WTC11 (cell line): Measurements from ENCODE around the gene TNNC2. TPM values are rescaled to one million over a fixed set of nuclear protein-coding genes. Genes with fewer than 3 reads are reported as not detected.

Experiments
- ATAC-seq: fragments of 200-7000 bp; cut with Tn5 transposase; 2 replicates; pipeline ENCODE4 v1.10.0; 2021; ENCODE audit warnings: mild to moderate bottlenecking, moderate library complexity
- CTCF ChIA-PET: fragments of 300-600 bp; sonication (Branson Sonifier 250); formaldehyde crosslinking; loops from one replicate; lab custom pipeline; 2021; ENCODE audit warnings: antibody characterized with exemption; lab: Charles Lee
- POLR2A ChIA-PET: fragments of 350-600 bp; sonication (Branson Sonifier 250); formaldehyde crosslinking; loops from one replicate; lab custom pipeline; 2021; ENCODE audit warnings: antibody characterized with exemption; lab: Charles Lee
- DNase-seq: peaks from one replicate; pipeline ENCODE4 v3.0.0; 2021; ENCODE audit warnings: low spot score
- H3K27ac Mint-ChIP-seq: 2 replicates; pipeline ENCODE4 v1.8.0; 2021; ENCODE audit warnings: mixed read lengths
- H3K27me3 Mint-ChIP-seq: 2 replicates; pipeline ENCODE4 v1.8.0; 2021; ENCODE audit warnings: low read depth, mild to moderate bottlenecking, moderate library complexity, mixed read lengths
- H3K36me3 Mint-ChIP-seq: 2 replicates; pipeline ENCODE4 v1.8.0; 2021; ENCODE audit warnings: mixed read lengths
- H3K4me1 Mint-ChIP-seq: 2 replicates; pipeline ENCODE4 v1.8.0; 2022; ENCODE audit warnings: mixed read lengths
- H3K4me3 Mint-ChIP-seq: 2 replicates; pipeline ENCODE4 v1.8.0; 2021; ENCODE audit warnings: mild to moderate bottlenecking, moderate library complexity, mixed read lengths
- H3K9me3 Mint-ChIP-seq: 2 replicates; pipeline ENCODE4 v1.8.0; 2021; ENCODE audit warnings: mixed read lengths
- AFF4 ChIP-seq: sonication (generic); formaldehyde crosslinking; IDR thresholded peaks from 2 replicates; pipeline ENCODE4 v1.8.1; 2023; ENCODE audit warnings: mild to moderate bottlenecking, missing genetic modification reagents, borderline replicate concordance
- ATF1 ChIP-seq: sonication (generic); formaldehyde crosslinking; IDR thresholded peaks from 2 replicates; pipeline ENCODE4 v1.8.1; 2023; ENCODE audit warnings: mild to moderate bottlenecking, moderate library complexity, missing genetic modification reagents
- E2F1 ChIP-seq: sonication (generic); formaldehyde crosslinking; IDR thresholded peaks from 2 replicates; pipeline ENCODE4 v1.8.0; 2022; ENCODE audit warnings: mild to moderate bottlenecking, missing genetic modification reagents
- E2F5 ChIP-seq: sonication (generic); formaldehyde crosslinking; IDR thresholded peaks from 2 replicates; pipeline ENCODE4 v1.8.1; 2022; ENCODE audit warnings: mild to moderate bottlenecking, moderate library complexity, missing genetic modification reagents
- ESRRA ChIP-seq: sonication (generic); formaldehyde crosslinking; IDR thresholded peaks from 2 replicates; pipeline ENCODE4 v1.8.1; 2022; ENCODE audit warnings: mild to moderate bottlenecking, missing genetic modification reagents, borderline replicate concordance
- KAT7 ChIP-seq: sonication (generic); formaldehyde crosslinking; IDR thresholded peaks from 2 replicates; pipeline ENCODE4 v1.8.1; 2023; ENCODE audit warnings: missing genetic modification reagents, mild to moderate bottlenecking, borderline replicate concordance
- NR1H2 ChIP-seq: sonication (generic); formaldehyde crosslinking; IDR thresholded peaks from 2 replicates; pipeline ENCODE4 v1.9.0; 2021; ENCODE audit warnings: mild to moderate bottlenecking, moderate library complexity, missing genetic modification reagents
- RELA ChIP-seq: sonication (generic); formaldehyde crosslinking; IDR thresholded peaks from 2 replicates; pipeline ENCODE4 v1.8.1; 2022; ENCODE audit warnings: missing genetic modification reagents, mild to moderate bottlenecking, borderline replicate concordance
- TCF7 ChIP-seq: sonication (generic); formaldehyde crosslinking; IDR thresholded peaks from 2 replicates; pipeline ENCODE4 v1.8.0; 2022; ENCODE audit warnings: mild to moderate bottlenecking, low read depth, missing genetic modification reagents, moderate library complexity
- ZNF671 ChIP-seq: fragments of 250-450 bp; sonication (Bioruptor Pico); IDR thresholded peaks from 2 replicates; pipeline ENCODE4 v1.8.0; 2021; ENCODE audit warnings: mild to moderate bottlenecking
- total RNA-seq: library from RNA; stranded (reverse); gene quantifications from 3 replicates; pipeline ENCODE4 v1.2.3, GENCODE V29; 2021
- TF ChIP-seq, protein P1 (sequence below): sonication (generic); formaldehyde crosslinking; conservative IDR thresholded peaks from 2 replicates; pipeline ENCODE4 v1.8.1; 2022; ENCODE audit warnings: mild to moderate bottlenecking, missing genetic modification reagents
- TF ChIP-seq, protein P2 (sequence below): fragments of 250-450 bp; sonication (Bioruptor Pico); IDR thresholded peaks from 2 replicates; pipeline ENCODE4 v1.8.0; 2021; ENCODE audit warnings: mild to moderate bottlenecking
- TF ChIP-seq, protein P3 (sequence below): sonication (generic); formaldehyde crosslinking; IDR thresholded peaks from 2 replicates; pipeline ENCODE4 v1.8.1; 2023; ENCODE audit warnings: mild to moderate bottlenecking, missing genetic modification reagents
- TF ChIP-seq, protein P4 (sequence below): sonication (generic); formaldehyde crosslinking; IDR thresholded peaks from 2 replicates; pipeline ENCODE4 v1.8.1; 2023; ENCODE audit warnings: mild to moderate bottlenecking, moderate library complexity, missing genetic modification reagents
- TF ChIP-seq, protein P5 (sequence below): sonication (generic); formaldehyde crosslinking; conservative IDR thresholded peaks from 2 replicates; pipeline ENCODE4 v1.8.1; 2023; ENCODE audit warnings: mild to moderate bottlenecking, low read depth, missing genetic modification reagents, moderate library complexity

TNNC2 gene
- total RNA-seq, 1 experiment from 2014 or later: 3.0 TPM

- Mint-ChIP-seq H3K27ac (no peak overlapping the region), H3K4me3 (no peak overlapping the region), H3K9me3 (peaks cover 8% of the 10 kb centered on the region), H3K4me1 (no peaks in the 10 kb centered on the region), H3K36me3 (peaks cover 6% of the 10 kb centered on the region), H3K27me3 (no peaks in the 10 kb centered on the region)
- no peak for DNase-seq
- ChIA-PET CTCF (interaction anchor here (1.6 kb wide), 1 partner anchor 340 kb away, joined by 5 read pairs; no protein-coding TSS in a partner anchor), POLR2A (no interaction called here)
- ATAC-seq: no peak
- TF ChIP-seq ZNF671 (no peak), RELA (CRISPR knock-in tag) (no peak), ESRRA (CRISPR knock-in tag) (no peak), E2F5 (no peak), NR1H2 (CRISPR knock-in tag) (no peak)
- TF ChIP-seq, protein P1, sequence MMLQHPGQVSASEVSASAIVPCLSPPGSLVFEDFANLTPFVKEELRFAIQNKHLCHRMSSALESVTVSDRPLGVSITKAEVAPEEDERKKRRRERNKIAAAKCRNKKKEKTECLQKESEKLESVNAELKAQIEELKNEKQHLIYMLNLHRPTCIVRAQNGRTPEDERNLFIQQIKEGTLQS (CRISPR knock-in tag): no peak
These were observed 50.2 kb downstream of the TNNC2 start for GRCh38 chr20:45776931-45777330.

DNA sequence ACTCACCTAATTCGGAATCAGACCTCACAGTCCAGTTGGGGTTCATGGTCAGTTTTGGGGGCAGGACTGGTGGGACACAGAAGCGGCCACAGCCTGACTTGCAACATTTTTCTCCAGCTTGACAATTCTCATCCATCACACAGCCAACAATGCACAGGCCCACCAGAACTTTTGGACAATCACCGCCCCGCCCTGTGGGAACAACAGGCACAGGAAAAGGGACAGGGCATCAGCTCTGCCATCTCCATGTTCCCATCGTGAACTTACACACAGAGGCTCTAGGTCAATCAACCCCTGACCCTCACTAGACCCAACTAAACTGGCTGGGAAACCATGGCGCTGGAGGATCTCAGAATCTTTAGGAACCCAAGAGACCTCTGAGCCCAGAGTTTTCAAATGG lies 51.7 kb downstream of the TNNC2 start:
- DNase-seq (no peak), ATAC-seq (no peak)
- Mint-ChIP-seq H3K36me3 (peaks cover 6% of the 10 kb centered on the region), H3K4me1 (peaks cover 10% of the 10 kb centered on the region), H3K9me3 (peaks cover 9% of the 10 kb centered on the region), H3K27me3 (no peaks in the 10 kb centered on the region), H3K27ac (no peak overlapping the region), H3K4me3 (no peak overlapping the region)
- CTCF ChIA-PET: interaction anchor here (0.6 to 1.6 kb wide), 2 partner anchors 197 to 338 kb away, joined by 3 to 5 read pairs; no protein-coding TSS in a partner anchor
- TF ChIP-seq, protein P2, sequence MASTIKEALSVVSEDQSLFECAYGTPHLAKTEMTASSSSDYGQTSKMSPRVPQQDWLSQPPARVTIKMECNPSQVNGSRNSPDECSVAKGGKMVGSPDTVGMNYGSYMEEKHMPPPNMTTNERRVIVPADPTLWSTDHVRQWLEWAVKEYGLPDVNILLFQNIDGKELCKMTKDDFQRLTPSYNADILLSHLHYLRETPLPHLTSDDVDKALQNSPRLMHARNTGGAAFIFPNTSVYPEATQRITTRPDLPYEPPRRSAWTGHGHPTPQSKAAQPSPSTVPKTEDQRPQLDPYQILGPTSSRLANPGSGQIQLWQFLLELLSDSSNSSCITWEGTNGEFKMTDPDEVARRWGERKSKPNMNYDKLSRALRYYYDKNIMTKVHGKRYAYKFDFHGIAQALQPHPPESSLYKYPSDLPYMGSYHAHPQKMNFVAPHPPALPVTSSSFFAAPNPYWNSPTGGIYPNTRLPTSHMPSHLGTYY: no peak
- TF ChIP-seq, protein P3, sequence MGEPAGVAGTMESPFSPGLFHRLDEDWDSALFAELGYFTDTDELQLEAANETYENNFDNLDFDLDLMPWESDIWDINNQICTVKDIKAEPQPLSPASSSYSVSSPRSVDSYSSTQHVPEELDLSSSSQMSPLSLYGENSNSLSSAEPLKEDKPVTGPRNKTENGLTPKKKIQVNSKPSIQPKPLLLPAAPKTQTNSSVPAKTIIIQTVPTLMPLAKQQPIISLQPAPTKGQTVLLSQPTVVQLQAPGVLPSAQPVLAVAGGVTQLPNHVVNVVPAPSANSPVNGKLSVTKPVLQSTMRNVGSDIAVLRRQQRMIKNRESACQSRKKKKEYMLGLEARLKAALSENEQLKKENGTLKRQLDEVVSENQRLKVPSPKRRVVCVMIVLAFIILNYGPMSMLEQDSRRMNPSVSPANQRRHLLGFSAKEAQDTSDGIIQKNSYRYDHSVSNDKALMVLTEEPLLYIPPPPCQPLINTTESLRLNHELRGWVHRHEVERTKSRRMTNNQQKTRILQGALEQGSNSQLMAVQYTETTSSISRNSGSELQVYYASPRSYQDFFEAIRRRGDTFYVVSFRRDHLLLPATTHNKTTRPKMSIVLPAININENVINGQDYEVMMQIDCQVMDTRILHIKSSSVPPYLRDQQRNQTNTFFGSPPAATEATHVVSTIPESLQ (CRISPR knock-in tag): no peak
- POLR2A ChIA-PET: no interaction called here

- Mint-ChIP-seq H3K9me3 (peaks cover 9% of the 10 kb centered on the region), H3K27me3 (no peaks in the 10 kb centered on the region), H3K4me3 (no peak overlapping the region), H3K27ac (no peak overlapping the region), H3K4me1 (peaks cover 10% of the 10 kb centered on the region), H3K36me3 (peaks cover 6% of the 10 kb centered on the region)
- POLR2A ChIA-PET: no interaction called here
- no peak for DNase-seq
- no peak for ATAC-seq
- CTCF ChIA-PET: interaction anchor here (0.6 to 0.7 kb wide), 3 partner anchors 66 to 372 kb away, joined by 3 to 5 read pairs (median 3); no protein-coding TSS in a partner anchor
- TF ChIP-seq KAT7 (CRISPR knock-in tag) (no peak), E2F1 (CRISPR knock-in tag) (no peak), TCF7 (no peak), ATF1 (CRISPR knock-in tag) (no peak), AFF4 (CRISPR knock-in tag) (no peak)
- TF ChIP-seq, protein P4, sequence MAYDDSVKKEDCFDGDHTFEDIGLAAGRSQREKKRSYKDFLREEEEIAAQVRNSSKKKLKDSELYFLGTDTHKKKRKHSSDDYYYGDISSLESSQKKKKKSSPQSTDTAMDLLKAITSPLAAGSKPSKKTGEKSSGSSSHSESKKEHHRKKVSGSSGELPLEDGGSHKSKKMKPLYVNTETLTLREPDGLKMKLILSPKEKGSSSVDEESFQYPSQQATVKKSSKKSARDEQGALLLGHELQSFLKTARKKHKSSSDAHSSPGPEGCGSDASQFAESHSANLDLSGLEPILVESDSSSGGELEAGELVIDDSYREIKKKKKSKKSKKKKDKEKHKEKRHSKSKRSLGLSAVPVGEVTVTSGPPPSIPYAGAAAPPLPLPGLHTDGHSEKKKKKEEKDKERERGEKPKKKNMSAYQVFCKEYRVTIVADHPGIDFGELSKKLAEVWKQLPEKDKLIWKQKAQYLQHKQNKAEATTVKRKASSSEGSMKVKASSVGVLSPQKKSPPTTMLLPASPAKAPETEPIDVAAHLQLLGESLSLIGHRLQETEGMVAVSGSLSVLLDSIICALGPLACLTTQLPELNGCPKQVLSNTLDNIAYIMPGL (CRISPR knock-in tag): no peak
- TF ChIP-seq, protein P5, sequence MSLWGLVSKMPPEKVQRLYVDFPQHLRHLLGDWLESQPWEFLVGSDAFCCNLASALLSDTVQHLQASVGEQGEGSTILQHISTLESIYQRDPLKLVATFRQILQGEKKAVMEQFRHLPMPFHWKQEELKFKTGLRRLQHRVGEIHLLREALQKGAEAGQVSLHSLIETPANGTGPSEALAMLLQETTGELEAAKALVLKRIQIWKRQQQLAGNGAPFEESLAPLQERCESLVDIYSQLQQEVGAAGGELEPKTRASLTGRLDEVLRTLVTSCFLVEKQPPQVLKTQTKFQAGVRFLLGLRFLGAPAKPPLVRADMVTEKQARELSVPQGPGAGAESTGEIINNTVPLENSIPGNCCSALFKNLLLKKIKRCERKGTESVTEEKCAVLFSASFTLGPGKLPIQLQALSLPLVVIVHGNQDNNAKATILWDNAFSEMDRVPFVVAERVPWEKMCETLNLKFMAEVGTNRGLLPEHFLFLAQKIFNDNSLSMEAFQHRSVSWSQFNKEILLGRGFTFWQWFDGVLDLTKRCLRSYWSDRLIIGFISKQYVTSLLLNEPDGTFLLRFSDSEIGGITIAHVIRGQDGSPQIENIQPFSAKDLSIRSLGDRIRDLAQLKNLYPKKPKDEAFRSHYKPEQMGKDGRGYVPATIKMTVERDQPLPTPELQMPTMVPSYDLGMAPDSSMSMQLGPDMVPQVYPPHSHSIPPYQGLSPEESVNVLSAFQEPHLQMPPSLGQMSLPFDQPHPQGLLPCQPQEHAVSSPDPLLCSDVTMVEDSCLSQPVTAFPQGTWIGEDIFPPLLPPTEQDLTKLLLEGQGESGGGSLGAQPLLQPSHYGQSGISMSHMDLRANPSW (CRISPR knock-in tag): no peak
- TF ChIP-seq, protein P2: no peak
These were observed 52.2 kb downstream of the TNNC2 start for GRCh38 chr20:45774945-45775344.
